Testis (tissue), 3 donors: Measurements from ENCODE around the gene CORIN. TPM values are rescaled to one million over a fixed set of nuclear protein-coding genes. Genes with fewer than 3 reads are reported as not detected.

Experiments
- DNase-seq: peaks from one replicate; pipeline ENCODE4 v3.0.0-alpha.2; 2019
- H3K27ac ChIP-seq, 2 donors: fragments of 200-600 bp; sonication (generic); one replicate each; pipeline ENCODE4 v1.5.1; 2019
- H3K27me3 ChIP-seq: fragments of 200-600 bp; sonication (generic); one replicate; pipeline ENCODE4 v1.5.1; 2019
- H3K36me3 ChIP-seq: fragments of 200-600 bp; sonication (generic); one replicate; pipeline ENCODE4 v1.5.1; 2017; ENCODE audit warnings: low read depth; ENCODE audit errors: missing control alignments
- H3K4me1 ChIP-seq: fragments of 200-600 bp; sonication (generic); one replicate; pipeline ENCODE4 v1.5.1; 2019
- H3K4me3 ChIP-seq, 2 donors: fragments of 200-600 bp; sonication (generic); one replicate each; pipeline ENCODE4 v1.5.1; 2017 to 2019
- H3K9me3 ChIP-seq: fragments of 200-600 bp; sonication (generic); one replicate; pipeline ENCODE4 v1.5.1; 2017
- CTCF ChIP-seq, 3 experiments: fragments of 450-650 bp in 2 of 3; fragments of 200-600 bp in 1 of 3; sonication (generic) in 1 of 3; IDR thresholded peaks; one replicate each; pipeline ENCODE4 v1.5.1; 2016 to 2019; ENCODE audit warnings: antibody characterized with exemption in 3 of 3, mild to moderate bottlenecking in 2 of 3, moderate library complexity in 1 of 3
- POLR2A ChIP-seq: fragments of 450-650 bp; IDR thresholded peaks from one replicate; pipeline ENCODE4 v1.6.1; 2017; ENCODE audit warnings: antibody characterized with exemption, mild to moderate bottlenecking, moderate library complexity
- WGBS, 2 donors: methylation state at CpG; one replicate each; pipeline ENCODE4 v1.1.5; 2018; 5-methylcytosine and 5-hydroxymethylcytosine counted together
- intact Hi-C: fragments of 100-400 bp; cut with DNase I; formaldehyde crosslinking; loops from one replicate; pipeline ENCODE4 v1.15.1; 2023; ENCODE audit warnings: low total_unique reads
- polyA plus RNA-seq: library from polyadenylated mRNA; stranded (reverse); fragments of 350-450 nt; fragmentation: Illumina TruSeq; extraction: RNeasy Lipid Tissue Mini Kit (QIAGEN cat#74804); gene quantifications from one replicate; pipeline ENCODE4 v1.2.3, GENCODE V29; 2014; ENCODE audit warnings: low read depth, low replicate concordance; ENCODE audit not compliant: insufficient read depth
- total RNA-seq, 2 donors: library from RNA; depleted of rRNA; stranded (reverse); fragments of >200 nt; gene quantifications; one replicate each; pipeline ENCODE4 v1.2.3, GENCODE V29; 2016

Gene CORIN
- total and polyA plus RNA-seq, 3 donors from 2014 or later, result 4.6 to 6.1 (median 4.7) TPM

- peak; percentile 26 for DNase-seq
- 0 to 2% methylated on average over 8 to 50 of the region's 58 CpGs for WGBS, 2 donors
- peaks cover 15% of the 10 kb centered on the region for H3K4me1 ChIP-seq
- no peaks in the 10 kb centered on the region for H3K9me3 ChIP-seq
- intact Hi-C loops, result no loop called here
- H3K36me3 ChIP-seq, result no peaks in the 10 kb centered on the region
- peak overlapping the region; percentile 36 to 60 for H3K4me3 ChIP-seq
- H3K27ac ChIP-seq, result no peak overlapping the region
- H3K27me3 ChIP-seq, result no peaks in the 10 kb centered on the region
- TF ChIP-seq CTCF (IDR thresholded peaks at IDR 0.05) (no peak), POLR2A (no peak)
Observed at GRCh38 chr4:47837094-47837907, 566 bp downstream of the CORIN start.

GRCh38 chr4:47836641-47837093 is 1.2 kb downstream of the CORIN start:
- intact Hi-C loops, result no loop called here
- no peak for TF ChIP-seq POLR2A
- TF ChIP-seq CTCF (IDR thresholded peaks at IDR 0.05), result peak in 2 of 3 experiments; percentile 40 to 42
- H3K36me3 ChIP-seq, result no peaks in the 10 kb centered on the region
- H3K27ac ChIP-seq, result no peak overlapping the region
- 0 to 1% methylated on average over 2 to 26 of the region's 27 CpGs for WGBS, 2 donors
- DNase-seq, result peak; percentile 88
- H3K4me3 ChIP-seq, result peak overlapping the region; percentile 36 to 60
- no peaks in the 10 kb centered on the region for H3K9me3 ChIP-seq
- H3K4me1 ChIP-seq, result peaks cover 15% of the 10 kb centered on the region
- H3K27me3 ChIP-seq, result no peaks in the 10 kb centered on the region

- intact Hi-C loops, result no loop called here
- Histone ChIP-seq H3K27me3 (no peaks in the 10 kb centered on the region), H3K36me3 (no peaks in the 10 kb centered on the region), H3K9me3 (no peaks in the 10 kb centered on the region), H3K4me3 (no peak overlapping the region), H3K27ac (no peak overlapping the region), H3K4me1 (peaks cover 15% of the 10 kb centered on the region)
- WGBS, 2 donors, result 80% methylated on average over 2 of the region's 2 CpGs
- TF ChIP-seq CTCF (IDR thresholded peaks at IDR 0.05) (no peak), POLR2A (no peak)
- no peak for DNase-seq
Observed at GRCh38 chr4:47835494-47835893, 2.4 kb downstream of the CORIN start.

GRCh38 chr4:47831026-47831679 is 6.7 kb downstream of the CORIN start:
- intact Hi-C loops, result no loop called here
- no peaks in the 10 kb centered on the region for H3K36me3 ChIP-seq
- H3K27ac ChIP-seq, result no peak overlapping the region
- no peaks in the 10 kb centered on the region for H3K9me3 ChIP-seq
- DNase-seq, result no peak
- peaks cover 3% of the 10 kb centered on the region for H3K4me1 ChIP-seq
- WGBS, 2 donors, result 73 to 75% methylated on average over 5 of the region's 5 CpGs
- TF ChIP-seq CTCF (IDR thresholded peaks at IDR 0.05) (no peak), POLR2A (no peak)
- H3K4me3 ChIP-seq, result no peak overlapping the region
- H3K27me3 ChIP-seq, result no peaks in the 10 kb centered on the region
